Chondrocyte (in vitro differentiated cells): ENCODE measurements around the gene ASTN2. TPM values are rescaled to one million over a fixed set of nuclear protein-coding genes. Genes with fewer than 3 reads are reported as not detected.

Experiments used
- DNase-seq: peaks from one replicate; pipeline ENCODE4 v3.0.0; 2021; ENCODE audit warnings: mixed read lengths, low spot score
- H3K27ac Mint-ChIP-seq: one replicate; pipeline ENCODE4 v1.8.0; 2021; ENCODE audit warnings: mild to moderate bottlenecking, moderate library complexity, mixed read lengths; ENCODE audit not compliant: unreplicated experiment
- H3K27me3 Mint-ChIP-seq: 2 replicates; pipeline ENCODE4 v1.8.0; 2021; ENCODE audit warnings: low read depth, mixed read lengths
- H3K36me3 Mint-ChIP-seq: 2 replicates; pipeline ENCODE4 v1.8.0; 2021; ENCODE audit warnings: low read depth, mixed read lengths
- H3K4me1 Mint-ChIP-seq: 2 replicates; pipeline ENCODE4 v1.8.0; 2021; ENCODE audit warnings: low read depth, mild to moderate bottlenecking, mixed read lengths
- H3K4me3 Mint-ChIP-seq: one replicate; pipeline ENCODE4 v1.8.0; 2021; ENCODE audit warnings: mild to moderate bottlenecking, moderate library complexity, mixed read lengths; ENCODE audit not compliant: unreplicated experiment
- H3K9me3 Mint-ChIP-seq: 2 replicates; pipeline ENCODE4 v1.8.0; 2021; ENCODE audit warnings: low read depth, mixed read lengths
- total RNA-seq: library from RNA; stranded (reverse); gene quantifications from 3 replicates; pipeline ENCODE4 v1.2.1, GENCODE V29; 2021
- TF ChIP-seq, protein P1 (sequence below): fragments of 200-600 bp; sonication (generic); IDR thresholded peaks from 2 replicates; pipeline ENCODE4 v1.5.0; 2021; ENCODE audit warnings: antibody characterized with exemption, mild to moderate bottlenecking, moderate library complexity

The ASTN2 gene
- total RNA-seq, 1 donor from 2014 or later: 3.6 TPM

DNA sequence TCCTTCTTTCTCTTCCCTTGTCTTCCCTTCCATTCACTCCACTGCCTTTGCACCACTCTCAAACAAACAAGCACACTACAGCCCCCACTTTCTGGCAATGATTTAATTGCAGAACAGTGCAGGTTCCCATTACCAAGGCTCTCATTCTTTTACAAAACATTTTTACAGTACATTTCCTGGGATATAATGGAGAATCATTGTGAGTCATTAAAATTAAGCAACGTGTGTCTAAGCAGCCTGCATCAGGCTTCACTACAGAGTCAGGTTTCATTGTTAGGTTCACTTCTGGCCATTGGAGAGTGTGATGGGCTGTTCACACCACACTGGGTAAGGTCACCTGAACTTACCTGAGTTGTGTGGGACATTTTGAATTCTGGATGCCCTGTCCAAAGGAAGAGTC lies 424.3 kb downstream of the ASTN2 start:
- TF ChIP-seq, protein P1, sequence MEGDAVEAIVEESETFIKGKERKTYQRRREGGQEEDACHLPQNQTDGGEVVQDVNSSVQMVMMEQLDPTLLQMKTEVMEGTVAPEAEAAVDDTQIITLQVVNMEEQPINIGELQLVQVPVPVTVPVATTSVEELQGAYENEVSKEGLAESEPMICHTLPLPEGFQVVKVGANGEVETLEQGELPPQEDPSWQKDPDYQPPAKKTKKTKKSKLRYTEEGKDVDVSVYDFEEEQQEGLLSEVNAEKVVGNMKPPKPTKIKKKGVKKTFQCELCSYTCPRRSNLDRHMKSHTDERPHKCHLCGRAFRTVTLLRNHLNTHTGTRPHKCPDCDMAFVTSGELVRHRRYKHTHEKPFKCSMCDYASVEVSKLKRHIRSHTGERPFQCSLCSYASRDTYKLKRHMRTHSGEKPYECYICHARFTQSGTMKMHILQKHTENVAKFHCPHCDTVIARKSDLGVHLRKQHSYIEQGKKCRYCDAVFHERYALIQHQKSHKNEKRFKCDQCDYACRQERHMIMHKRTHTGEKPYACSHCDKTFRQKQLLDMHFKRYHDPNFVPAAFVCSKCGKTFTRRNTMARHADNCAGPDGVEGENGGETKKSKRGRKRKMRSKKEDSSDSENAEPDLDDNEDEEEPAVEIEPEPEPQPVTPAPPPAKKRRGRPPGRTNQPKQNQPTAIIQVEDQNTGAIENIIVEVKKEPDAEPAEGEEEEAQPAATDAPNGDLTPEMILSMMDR: no peak
- no peaks in the 10 kb centered on the region for H3K36me3 Mint-ChIP-seq
- DNase-seq: no peak

DNA sequence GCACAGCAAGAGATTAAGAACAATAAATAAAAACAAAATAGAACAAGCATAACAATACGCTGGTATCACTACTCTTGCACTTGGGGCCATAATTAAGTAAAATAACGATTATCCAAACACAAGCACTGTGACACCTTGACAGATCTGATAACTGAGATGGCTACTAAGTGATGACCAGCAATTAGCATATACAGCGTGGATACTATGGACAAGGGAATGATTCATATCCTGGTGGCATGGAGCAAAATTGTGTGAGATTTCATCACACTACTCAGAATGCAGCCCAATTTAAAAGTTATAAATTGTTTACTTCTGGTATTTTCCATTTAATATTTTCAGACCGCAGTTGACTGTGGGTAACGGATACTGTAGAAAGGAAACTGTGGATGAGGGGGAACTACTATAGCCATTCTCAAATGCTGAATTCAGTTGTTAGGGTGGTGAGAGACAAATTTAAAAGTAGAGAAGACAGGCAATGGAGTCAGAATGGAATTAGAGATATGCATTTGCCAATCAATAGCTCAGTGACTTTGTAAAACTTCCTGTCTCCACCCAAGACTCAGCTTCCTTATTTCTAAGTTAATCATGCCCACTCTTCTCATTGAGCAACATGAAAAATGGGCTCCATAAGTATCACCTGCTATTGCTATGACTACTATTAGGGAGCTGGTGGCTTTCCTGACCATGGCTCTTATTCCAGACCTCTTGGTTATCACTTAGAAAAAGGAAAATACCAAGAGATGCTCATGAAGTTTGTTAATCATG lies 427.0 kb downstream of the ASTN2 start:
- no peak for DNase-seq
- H3K36me3 Mint-ChIP-seq: no peaks in the 10 kb centered on the region
- H3K27me3 Mint-ChIP-seq: no peaks in the 10 kb centered on the region
- H3K4me1 Mint-ChIP-seq: no peaks in the 10 kb centered on the region
- H3K27ac Mint-ChIP-seq: no peak overlapping the region
- TF ChIP-seq, protein P1: no peak
- no peak overlapping the region for H3K4me3 Mint-ChIP-seq
- no peaks in the 10 kb centered on the region for H3K9me3 Mint-ChIP-seq

More for the DNA sequence above, 424.3 kb downstream of the ASTN2 start:
- H3K27me3 Mint-ChIP-seq: no peaks in the 10 kb centered on the region
- H3K9me3 Mint-ChIP-seq: no peaks in the 10 kb centered on the region
- H3K27ac Mint-ChIP-seq: no peak overlapping the region
- H3K4me3 Mint-ChIP-seq: no peak overlapping the region
- no peaks in the 10 kb centered on the region for H3K4me1 Mint-ChIP-seq

DNA sequence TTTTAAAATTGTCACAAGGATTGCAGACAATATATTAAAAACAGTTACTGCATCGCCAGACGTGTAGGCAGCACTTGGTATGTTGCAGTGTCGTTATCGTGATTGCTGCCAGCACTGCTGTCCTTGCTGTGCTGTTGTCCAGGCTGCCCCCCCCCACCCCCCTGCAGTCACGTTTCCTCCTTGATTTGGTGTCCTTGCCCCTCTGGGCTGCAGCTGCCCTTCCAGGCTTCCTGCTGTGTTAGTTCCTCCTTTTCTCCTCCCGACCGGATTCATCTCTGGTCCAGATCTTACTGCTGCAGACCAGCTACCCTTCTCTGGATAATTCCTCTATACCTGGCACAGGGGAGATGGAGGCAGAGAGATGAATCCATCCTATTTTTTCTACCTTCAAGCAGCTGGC lies 428.8 kb downstream of the ASTN2 start:
- H3K4me3 Mint-ChIP-seq: no peak overlapping the region
- no peaks in the 10 kb centered on the region for H3K4me1 Mint-ChIP-seq
- TF ChIP-seq, protein P1: no peak
- H3K36me3 Mint-ChIP-seq: no peaks in the 10 kb centered on the region
- no peaks in the 10 kb centered on the region for H3K9me3 Mint-ChIP-seq
- H3K27ac Mint-ChIP-seq: no peak overlapping the region
- H3K27me3 Mint-ChIP-seq: no peaks in the 10 kb centered on the region
- DNase-seq: no peak

DNA sequence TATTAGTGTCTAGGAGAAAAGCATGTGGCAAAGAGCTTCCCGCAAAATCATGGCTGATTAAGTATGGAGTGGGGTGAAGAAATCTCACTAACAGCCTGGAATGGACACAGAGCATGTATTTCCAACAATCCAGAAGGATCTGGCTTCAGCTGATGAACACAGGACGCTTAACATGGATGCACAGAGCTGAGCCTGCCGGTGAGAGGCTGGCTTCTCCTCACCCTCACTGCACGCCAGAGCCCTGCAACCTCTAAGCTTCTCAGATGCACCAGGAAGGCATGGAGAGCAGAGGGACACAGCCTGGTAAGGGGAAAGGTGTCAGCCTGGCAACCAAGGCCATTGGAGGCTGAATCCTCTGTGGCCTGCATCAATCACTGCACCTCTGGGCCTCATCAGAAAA lies 429.3 kb downstream of the ASTN2 start:
- no peak for DNase-seq
- Mint-ChIP-seq H3K4me3 (no peak overlapping the region), H3K9me3 (no peaks in the 10 kb centered on the region), H3K27ac (no peak overlapping the region), H3K27me3 (peaks cover 1% of the 10 kb centered on the region), H3K36me3 (no peaks in the 10 kb centered on the region), H3K4me1 (no peaks in the 10 kb centered on the region)
- TF ChIP-seq, protein P1: no peak

DNA sequence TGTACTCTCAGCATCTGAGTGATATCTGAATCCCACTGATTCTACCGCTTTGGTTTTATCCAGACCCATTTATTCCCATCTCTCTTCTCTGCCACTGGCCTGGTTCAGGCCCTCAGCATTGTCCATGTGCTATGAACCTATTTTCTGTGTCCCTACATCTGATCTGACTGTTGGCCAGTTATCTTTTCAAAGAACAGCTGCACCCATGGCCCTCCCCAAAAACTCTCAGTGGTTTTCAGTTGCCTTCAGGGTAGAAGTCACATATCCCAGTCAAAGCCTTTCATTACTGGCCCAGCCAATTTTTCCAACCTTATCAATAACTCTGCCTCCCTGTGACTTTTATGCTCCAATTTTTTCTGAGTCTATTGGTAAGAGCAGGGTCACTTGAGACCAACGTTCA lies 430.7 kb downstream of the ASTN2 start:
- Mint-ChIP-seq H3K9me3 (no peaks in the 10 kb centered on the region), H3K27me3 (peaks cover 2% of the 10 kb centered on the region), H3K27ac (no peak overlapping the region), H3K36me3 (no peaks in the 10 kb centered on the region), H3K4me3 (no peak overlapping the region), H3K4me1 (no peaks in the 10 kb centered on the region)
- DNase-seq: no peak
- TF ChIP-seq, protein P1: no peak
